Stimulated activated naive CD8-positive, alpha-beta T cell treated with anti-CD3 and anti-CD28 coated beads, Interleukin-15, amount 100 ng/mL, for 72 hours (primary cell): Measurements from ENCODE around the gene MICAL2.

ENCODE experiments used
- ATAC-seq: fragments of 150-1000 bp; cut with Tn5 transposase; 2 replicates; pipeline ENCODE4 v1.10.0; 2021; ENCODE audit warnings: mild to moderate bottlenecking, moderate library complexity
- DNase-seq, 2 donors: peaks; one replicate each; pipeline ENCODE4 v3.0.0; 2021 to 2022
- H3K27ac Mint-ChIP-seq, 2 donors: one replicate each; pipeline ENCODE4 v1.8.0; 2022; ENCODE audit warnings: mild to moderate bottlenecking in 2 of 2, mixed read lengths in 2 of 2, moderate library complexity in 2 of 2
- H3K27me3 Mint-ChIP-seq: one replicate; pipeline ENCODE4 v1.8.0; 2022; ENCODE audit warnings: mixed read lengths
- H3K4me1 Mint-ChIP-seq: one replicate; pipeline ENCODE4 v1.8.0; 2022; ENCODE audit warnings: mild to moderate bottlenecking, mixed read lengths
- H3K4me3 Mint-ChIP-seq, 2 donors: one replicate each; pipeline ENCODE4 v1.8.0; 2022; ENCODE audit warnings: mild to moderate bottlenecking in 2 of 2, mixed read lengths in 2 of 2, moderate library complexity in 1 of 2
- H3K9me3 Mint-ChIP-seq, 2 donors: one replicate each; pipeline ENCODE4 v1.8.0; 2022; ENCODE audit warnings: mixed read lengths in 2 of 2

Gene MICAL2

GRCh38 chr11:12271241-12271640 is 160.9 kb downstream of the MICAL2 start:
- H3K4me3 Mint-ChIP-seq, result no peak overlapping the region
- H3K27me3 Mint-ChIP-seq, result no peaks in the 10 kb centered on the region
- H3K4me1 Mint-ChIP-seq, result no peaks in the 10 kb centered on the region
- DNase-seq (no peak), ATAC-seq (no peak)
- H3K27ac Mint-ChIP-seq, result no peak overlapping the region
- H3K9me3 Mint-ChIP-seq, result no peaks in the 10 kb centered on the region

- H3K4me3 Mint-ChIP-seq, result no peak overlapping the region
- H3K4me1 Mint-ChIP-seq, result no peaks in the 10 kb centered on the region
- DNase-seq, result no peak
- H3K27ac Mint-ChIP-seq, result peak overlapping the region in 1 of 2 donors; percentile 46
- no peak for ATAC-seq
- H3K27me3 Mint-ChIP-seq, result no peaks in the 10 kb centered on the region
- no peaks in the 10 kb centered on the region for H3K9me3 Mint-ChIP-seq
These were observed 161.5 kb downstream of the MICAL2 start for GRCh38 chr11:12271826-12272366.

GRCh38 chr11:12272821-12273617 is 162.6 kb downstream of the MICAL2 start:
- Mint-ChIP-seq H3K4me1 (no peaks in the 10 kb centered on the region), H3K27ac (peak overlapping the region in 1 of 2 donors; percentile 49), H3K27me3 (no peaks in the 10 kb centered on the region), H3K4me3 (no peak overlapping the region), H3K9me3 (no peaks in the 10 kb centered on the region)
- ATAC-seq (no peak), DNase-seq (no peak)

GRCh38 chr11:12273618-12273995 is 163.2 kb downstream of the MICAL2 start:
- Mint-ChIP-seq H3K4me3 (no peak overlapping the region), H3K9me3 (no peaks in the 10 kb centered on the region), H3K27me3 (no peaks in the 10 kb centered on the region), H3K4me1 (no peaks in the 10 kb centered on the region), H3K27ac (peak overlapping the region in 1 of 2 donors; percentile 14)
- DNase-seq (no peak), ATAC-seq (no peak)

- no peaks in the 10 kb centered on the region for H3K27me3 Mint-ChIP-seq
- ATAC-seq (no peak), DNase-seq (no peak)
- H3K27ac Mint-ChIP-seq, result no peak overlapping the region
- H3K4me1 Mint-ChIP-seq, result no peaks in the 10 kb centered on the region
- no peak overlapping the region for H3K4me3 Mint-ChIP-seq
- no peaks in the 10 kb centered on the region for H3K9me3 Mint-ChIP-seq
These were observed 163.7 kb downstream of the MICAL2 start for GRCh38 chr11:12274056-12274455.

GRCh38 chr11:12274558-12275197 is 164.3 kb downstream of the MICAL2 start:
- Mint-ChIP-seq H3K27me3 (no peaks in the 10 kb centered on the region), H3K4me1 (no peaks in the 10 kb centered on the region), H3K27ac (peak overlapping the region; percentile 1 to 28), H3K4me3 (no peak overlapping the region), H3K9me3 (no peaks in the 10 kb centered on the region)
- no peak for DNase-seq
- no peak for ATAC-seq

GRCh38 chr11:12275818-12276217 is 165.4 kb downstream of the MICAL2 start:
- ATAC-seq, result no peak
- Mint-ChIP-seq H3K27ac (no peak overlapping the region), H3K4me3 (no peak overlapping the region), H3K4me1 (peaks cover 6% of the 10 kb centered on the region), H3K27me3 (no peaks in the 10 kb centered on the region), H3K9me3 (no peaks in the 10 kb centered on the region)
- DNase-seq, result no peak

- DNase-seq (no peak), ATAC-seq (no peak)
- Mint-ChIP-seq H3K4me1 (peaks cover 11% of the 10 kb centered on the region), H3K4me3 (no peak overlapping the region), H3K9me3 (no peaks in the 10 kb centered on the region), H3K27ac (no peak overlapping the region), H3K27me3 (no peaks in the 10 kb centered on the region)
These were observed 166.0 kb downstream of the MICAL2 start for GRCh38 chr11:12276356-12276755.

- H3K27me3 Mint-ChIP-seq, result no peaks in the 10 kb centered on the region
- ATAC-seq, result no peak
These were observed 166.6 kb downstream of the MICAL2 start for GRCh38 chr11:12276831-12277475.

GRCh38 chr11:12278766-12279671 is 168.6 kb downstream of the MICAL2 start:
- H3K4me1 Mint-ChIP-seq, result peaks cover 15% of the 10 kb centered on the region
- ATAC-seq (no peak), DNase-seq (no peak)
- peak overlapping the region in 1 of 2 donors; percentile 57 for H3K27ac Mint-ChIP-seq
- no peaks in the 10 kb centered on the region for H3K27me3 Mint-ChIP-seq
- no peak overlapping the region for H3K4me3 Mint-ChIP-seq
- no peaks in the 10 kb centered on the region for H3K9me3 Mint-ChIP-seq

More at GRCh38 chr11:12276831-12277475, 166.6 kb downstream of the MICAL2 start:
- no peaks in the 10 kb centered on the region for H3K9me3 Mint-ChIP-seq
- H3K27ac Mint-ChIP-seq, result no peak overlapping the region
- no peak overlapping the region for H3K4me3 Mint-ChIP-seq
- no peak for DNase-seq
- H3K4me1 Mint-ChIP-seq, result peaks cover 15% of the 10 kb centered on the region

GRCh38 chr11:12279672-12280108 is 169.3 kb downstream of the MICAL2 start:
- Mint-ChIP-seq H3K27ac (no peak overlapping the region), H3K9me3 (no peaks in the 10 kb centered on the region), H3K4me3 (no peak overlapping the region), H3K27me3 (no peaks in the 10 kb centered on the region), H3K4me1 (peaks cover 15% of the 10 kb centered on the region)
- DNase-seq (no peak), ATAC-seq (no peak)

- Mint-ChIP-seq H3K27me3 (no peaks in the 10 kb centered on the region), H3K4me1 (peaks cover 15% of the 10 kb centered on the region), H3K27ac (peak overlapping the region in 1 of 2 donors; percentile 49), H3K4me3 (no peak overlapping the region), H3K9me3 (no peaks in the 10 kb centered on the region)
- ATAC-seq (no peak), DNase-seq (no peak)
These were observed 169.9 kb downstream of the MICAL2 start for GRCh38 chr11:12280199-12280837.

- peak overlapping the region in 1 of 2 donors; percentile 89 for H3K27ac Mint-ChIP-seq
- H3K27me3 Mint-ChIP-seq, result no peaks in the 10 kb centered on the region
- DNase-seq (no peak), ATAC-seq (peak; percentile 63)
- no peaks in the 10 kb centered on the region for H3K9me3 Mint-ChIP-seq
- no peak overlapping the region for H3K4me3 Mint-ChIP-seq
- H3K4me1 Mint-ChIP-seq, result peaks cover 15% of the 10 kb centered on the region
These were observed 170.6 kb downstream of the MICAL2 start for GRCh38 chr11:12280838-12281565.
